Gastrocnemius medialis (tissue), 4 donors: ENCODE data around the gene B3GNT7. TPM values are rescaled to one million over a fixed set of nuclear protein-coding genes. Genes with fewer than 3 reads are reported as not detected.

Source experiments
- ATAC-seq, 2 donors: fragments of 150-250 bp; one replicate each; pipeline ENCODE4 v1.9.1; 2016
- DNase-seq, 2 donors: peaks; one replicate each; pipeline ENCODE4 v3.0.0-alpha.2; 2019
- H3K27ac ChIP-seq, 4 donors: fragments of 200-600 bp; sonication (generic); 1 replicate in 1 of 4; 2 replicates in 3 of 4; pipeline ENCODE4 v1.5.1; 2016 to 2018; ENCODE audit warnings: mild to moderate bottlenecking in 2 of 4, moderate library complexity in 1 of 4
- H3K27me3 ChIP-seq, 3 donors: fragments of 200-600 bp; sonication (generic) in 2 of 3; 1 replicate in 1 of 3; 2 replicates in 2 of 3; pipeline versions ENCODE4 v1.5.1 to v1.6.0; 2016 to 2019; ENCODE audit warnings: mild to moderate bottlenecking in 1 of 3, moderate library complexity in 1 of 3
- H3K36me3 ChIP-seq, 2 donors: fragments of 200-600 bp; sonication (generic) in 1 of 2; one replicate each; pipeline ENCODE4 v1.5.1; 2017 to 2018
- H3K4me1 ChIP-seq, 2 donors: fragments of 200-600 bp; sonication (generic) in 1 of 2; one replicate each; pipeline ENCODE4 v1.5.1; 2016 to 2017; ENCODE audit warnings: mild to moderate bottlenecking in 2 of 2
- H3K4me3 ChIP-seq, 4 donors: fragments of 200-600 bp; sonication (generic) in 3 of 4; 1 replicate in 1 of 4; 2 replicates in 3 of 4; pipeline ENCODE4 v1.5.1; 2016 to 2019; ENCODE audit warnings: mild to moderate bottlenecking in 2 of 4
- H3K9me3 ChIP-seq, 3 donors: fragments of 200-600 bp; sonication (generic) in 2 of 3; 1 replicate in 1 of 3; 2 replicates in 2 of 3; pipeline ENCODE4 v1.5.1; 2016 to 2019
- CTCF ChIP-seq, 5 experiments: fragments of 450-650 bp in 3 of 5; fragments of 200-600 bp in 2 of 5; sonication (generic) in 2 of 5; IDR thresholded peaks in 4 of 5; conservative IDR thresholded peaks in 1 of 5; 1 replicate in 4 of 5; 2 replicates in 1 of 5; pipeline ENCODE4 v1.5.1; 2016 to 2019; ENCODE audit warnings: antibody characterized with exemption in 5 of 5, mild to moderate bottlenecking in 3 of 5, moderate library complexity in 3 of 5
- POLR2A ChIP-seq, 2 donors: fragments of 450-650 bp; IDR thresholded peaks; one replicate each; pipeline ENCODE4 v1.6.1; 2017; ENCODE audit warnings: antibody characterized with exemption in 2 of 2, mild to moderate bottlenecking in 2 of 2, moderate library complexity in 2 of 2
- in situ Hi-C, 4 donors: fragments of 200-750 bp; cut with MboI; loops; one replicate each; pipeline versions ENCODE4 v1.15.0 to v1.8.0; 2017; ENCODE audit warnings: low sequenced_read_pairs in 4 of 4
- intact Hi-C: fragments of 100-400 bp; cut with DNase I; formaldehyde crosslinking; loops from one replicate; pipeline ENCODE4 v1.15.1; 2023; ENCODE audit warnings: low total_unique reads
- total RNA-seq, 4 donors: library from RNA; depleted of rRNA; stranded (reverse); fragments of >200 nt; gene quantifications; one replicate each; pipeline versions ENCODE4 v1.1.0 to v1.2.3, GENCODE V29; 2016

Gene B3GNT7
- total RNA-seq, 4 donors from 2014 or later = 0.10 to 0.60 (median 0.44) TPM

- H3K36me3 ChIP-seq = no peaks in the 10 kb centered on the region
- no peak for ATAC-seq
- no peak for DNase-seq
- H3K4me3 ChIP-seq = no peak overlapping the region
- no peak overlapping the region for H3K27ac ChIP-seq
- no peak for TF ChIP-seq CTCF (IDR thresholded peaks at IDR 0.05 in 4 of 5, conservative IDR thresholded peaks at IDR 0.05 in 1 of 5)
- TF ChIP-seq POLR2A (IDR thresholded peaks at IDR 0.05) = no peak
- intact Hi-C loops = no loop called here
- in situ Hi-C loops = loop anchor here in 2 of 4 donors (25.0 kb wide), 2 partner anchors 185 to 310 kb away; no protein-coding TSS in a partner anchor
- no peaks in the 10 kb centered on the region for H3K9me3 ChIP-seq
- peaks cover 0 to 4% (median 3%) of the 10 kb centered on the region in 3 donors for H3K27me3 ChIP-seq
- no peaks in the 10 kb centered on the region for H3K4me1 ChIP-seq
These were observed 26.5 kb downstream of the B3GNT7 start for GRCh38 chr2:231422056-231422455.

GRCh38 chr2:231423176-231423575, 27.7 kb downstream of the B3GNT7 start:
- no peak for ATAC-seq
- H3K27ac ChIP-seq = no peak overlapping the region
- intact Hi-C loops = no loop called here
- no peak for DNase-seq
- no peaks in the 10 kb centered on the region for H3K9me3 ChIP-seq
- TF ChIP-seq CTCF (IDR thresholded peaks at IDR 0.05 in 4 of 5, conservative IDR thresholded peaks at IDR 0.05 in 1 of 5) = no peak
- TF ChIP-seq POLR2A (IDR thresholded peaks at IDR 0.05) = no peak
- no peaks in the 10 kb centered on the region for H3K4me1 ChIP-seq
- no peaks in the 10 kb centered on the region for H3K36me3 ChIP-seq
- H3K4me3 ChIP-seq = no peak overlapping the region
- peaks cover 0 to 4% (median 3%) of the 10 kb centered on the region in 3 donors for H3K27me3 ChIP-seq
- in situ Hi-C loops = loop anchor here in 2 of 4 donors (25.0 kb wide), 2 partner anchors 186 to 311 kb away; no protein-coding TSS in a partner anchor

GRCh38 chr2:231425291-231425810, 29.8 kb downstream of the B3GNT7 start:
- H3K36me3 ChIP-seq = no peaks in the 10 kb centered on the region
- H3K27ac ChIP-seq = no peak overlapping the region
- intact Hi-C loops = no loop called here
- ATAC-seq (no peak), DNase-seq (no peak)
- no peaks in the 10 kb centered on the region for H3K4me1 ChIP-seq
- H3K4me3 ChIP-seq = no peak overlapping the region
- H3K27me3 ChIP-seq = no peaks in the 10 kb centered on the region
- in situ Hi-C loops = loop anchor here in 2 of 4 donors (25.0 kb wide), 2 partner anchors 188 to 313 kb away; no protein-coding TSS in a partner anchor
- TF ChIP-seq CTCF (IDR thresholded peaks at IDR 0.05 in 4 of 5, conservative IDR thresholded peaks at IDR 0.05 in 1 of 5) (no peak), POLR2A (IDR thresholded peaks at IDR 0.05) (no peak)
- H3K9me3 ChIP-seq = no peaks in the 10 kb centered on the region

- no peaks in the 10 kb centered on the region for H3K9me3 ChIP-seq
- no peaks in the 10 kb centered on the region for H3K27me3 ChIP-seq
- no peaks in the 10 kb centered on the region for H3K4me1 ChIP-seq
- TF ChIP-seq POLR2A (IDR thresholded peaks at IDR 0.05) (no peak), CTCF (IDR thresholded peaks at IDR 0.05 in 4 of 5, conservative IDR thresholded peaks at IDR 0.05 in 1 of 5) (no peak)
- no peaks in the 10 kb centered on the region for H3K36me3 ChIP-seq
- ATAC-seq (no peak), DNase-seq (no peak)
- in situ Hi-C loops (loop anchor here in 2 of 4 donors (25.0 kb wide), 2 partner anchors 189 to 314 kb away; no protein-coding TSS in a partner anchor), intact Hi-C loops (no loop called here)
- H3K27ac ChIP-seq = no peak overlapping the region
- H3K4me3 ChIP-seq = no peak overlapping the region
These were observed 30.5 kb downstream of the B3GNT7 start for GRCh38 chr2:231425811-231426703.
